Lower lobe of right lung (tissue), 2 donors: ENCODE results near the gene GEMIN5. TPM values are rescaled to one million over a fixed set of nuclear protein-coding genes. Genes with fewer than 3 reads are reported as not detected.

Experiments used
- ATAC-seq, 2 donors: fragments of 200-7000 bp; cut with Tn5 transposase; one replicate each; pipeline ENCODE4 v1.9.1; 2020 to 2022; ENCODE audit warnings: mild to moderate bottlenecking in 2 of 2, moderate library complexity in 2 of 2
- DNase-seq: peaks from one replicate; pipeline ENCODE4 v3.0.0-alpha.2; 2020
- H3K27ac ChIP-seq: fragments of 200-600 bp; one replicate; pipeline ENCODE4 v1.8.0; 2022
- H3K27me3 ChIP-seq: fragments of 200-600 bp; one replicate; pipeline ENCODE4 v1.8.0; 2022; ENCODE audit warnings: low read depth
- H3K36me3 ChIP-seq: fragments of 200-600 bp; one replicate; pipeline ENCODE4 v1.8.0; 2022; ENCODE audit warnings: mild to moderate bottlenecking
- H3K4me1 ChIP-seq: fragments of 200-600 bp; one replicate; pipeline ENCODE4 v1.8.0; 2022
- H3K4me3 ChIP-seq: fragments of 200-600 bp; one replicate; pipeline ENCODE4 v1.8.0; 2022; ENCODE audit warnings: mild to moderate bottlenecking
- H3K9me3 ChIP-seq: fragments of 200-600 bp; one replicate; pipeline ENCODE4 v1.8.0; 2022
- intact Hi-C: fragments of 100-400 bp; cut with DNase I; formaldehyde crosslinking; loops from one replicate; pipeline ENCODE4 v1.11.0; 2022
- total RNA-seq: library from RNA; stranded (reverse); fragmentation: NEBNext Ultra II Directional; extraction: Animal tissue kit (Norgen Biotek cat#: 25700); gene quantifications from one replicate; pipeline ENCODE4 v1.2.1, GENCODE V29; 2021
- TF ChIP-seq, protein P1 (sequence below): fragments of 200-600 bp; IDR thresholded peaks from one replicate; pipeline ENCODE4 v1.8.0; 2022; ENCODE audit warnings: antibody characterized with exemption, mild to moderate bottlenecking
- donor health status: DM: no; HTN: yes; CAD: no; lungs with severe emphysema.

Gene GEMIN5
- total RNA-seq, 1 donor from 2014 or later = 13.4 TPM

DNA sequence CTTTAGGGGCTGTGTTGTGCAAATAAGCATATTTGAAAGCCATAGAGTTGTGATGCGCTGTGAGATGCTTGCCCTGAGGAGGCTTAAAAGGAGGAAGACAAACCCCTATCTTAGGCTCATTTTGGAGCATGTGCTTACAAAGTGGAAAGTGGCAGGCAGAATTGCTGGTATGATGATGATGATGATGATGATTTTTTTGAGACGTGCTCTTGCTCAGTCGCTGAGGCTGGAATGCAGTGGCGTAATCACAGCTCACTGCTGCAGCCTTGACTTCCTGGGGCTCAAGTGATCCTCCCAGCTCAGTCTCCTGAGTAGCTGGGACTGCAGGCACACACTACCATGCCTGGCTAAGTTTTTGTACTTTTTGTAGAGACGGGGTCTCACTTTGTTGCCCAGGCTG is 77.9 kb downstream of the GEMIN5 start:
- Histone ChIP-seq H3K4me3 (peak overlapping the region; percentile 76), H3K9me3 (no peaks in the 10 kb centered on the region), H3K27me3 (no peaks in the 10 kb centered on the region), H3K36me3 (peaks cover 21% of the 10 kb centered on the region), H3K4me1 (peaks cover 58% of the 10 kb centered on the region), H3K27ac (peak overlapping the region; percentile 100)
- intact Hi-C loops = no loop called here
- DNase-seq (peak; percentile 76), ATAC-seq (no peak)
- TF ChIP-seq, protein P1, sequence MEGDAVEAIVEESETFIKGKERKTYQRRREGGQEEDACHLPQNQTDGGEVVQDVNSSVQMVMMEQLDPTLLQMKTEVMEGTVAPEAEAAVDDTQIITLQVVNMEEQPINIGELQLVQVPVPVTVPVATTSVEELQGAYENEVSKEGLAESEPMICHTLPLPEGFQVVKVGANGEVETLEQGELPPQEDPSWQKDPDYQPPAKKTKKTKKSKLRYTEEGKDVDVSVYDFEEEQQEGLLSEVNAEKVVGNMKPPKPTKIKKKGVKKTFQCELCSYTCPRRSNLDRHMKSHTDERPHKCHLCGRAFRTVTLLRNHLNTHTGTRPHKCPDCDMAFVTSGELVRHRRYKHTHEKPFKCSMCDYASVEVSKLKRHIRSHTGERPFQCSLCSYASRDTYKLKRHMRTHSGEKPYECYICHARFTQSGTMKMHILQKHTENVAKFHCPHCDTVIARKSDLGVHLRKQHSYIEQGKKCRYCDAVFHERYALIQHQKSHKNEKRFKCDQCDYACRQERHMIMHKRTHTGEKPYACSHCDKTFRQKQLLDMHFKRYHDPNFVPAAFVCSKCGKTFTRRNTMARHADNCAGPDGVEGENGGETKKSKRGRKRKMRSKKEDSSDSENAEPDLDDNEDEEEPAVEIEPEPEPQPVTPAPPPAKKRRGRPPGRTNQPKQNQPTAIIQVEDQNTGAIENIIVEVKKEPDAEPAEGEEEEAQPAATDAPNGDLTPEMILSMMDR = no peak

DNA sequence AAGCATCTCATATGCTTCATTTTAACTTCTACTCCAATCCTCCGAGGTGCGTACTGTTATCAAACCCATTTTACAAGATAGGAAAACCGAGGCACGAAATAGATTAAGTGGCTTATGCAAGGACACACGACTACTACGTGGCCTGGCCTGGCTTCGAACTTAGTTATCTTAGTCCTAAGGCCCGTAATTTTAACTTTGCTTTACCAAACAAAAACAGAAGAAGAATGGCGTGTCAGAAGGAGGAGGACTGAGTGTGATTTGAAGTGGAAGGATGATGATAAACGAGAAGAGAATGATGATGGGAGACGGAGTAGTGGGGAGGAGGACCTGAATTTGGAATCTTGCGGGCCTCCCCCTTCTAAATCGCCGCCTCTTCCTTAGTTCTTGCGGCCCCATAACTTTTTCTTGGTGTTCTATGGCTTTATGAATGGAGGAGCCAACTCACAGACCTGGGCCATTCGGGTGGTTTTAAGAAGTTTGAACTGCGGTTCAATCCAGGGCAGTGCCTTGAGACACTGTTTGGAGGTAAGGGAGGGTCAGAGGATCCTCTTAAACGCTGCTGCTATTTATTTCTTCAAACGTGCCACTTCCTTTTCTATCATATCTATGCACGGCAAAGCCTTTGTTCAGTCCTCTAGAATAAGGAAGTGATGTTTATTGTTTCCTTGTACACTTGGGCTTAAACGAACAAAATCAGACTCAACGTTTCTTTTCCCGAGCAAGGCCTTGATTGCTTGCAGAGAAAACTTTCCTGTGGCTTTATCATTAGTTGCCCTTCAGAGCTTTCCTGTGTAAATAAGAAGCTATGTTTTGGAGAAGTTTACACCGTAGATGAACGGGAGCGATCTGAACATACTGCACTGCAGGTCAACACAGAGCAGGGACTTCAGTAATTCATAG is 78.8 kb downstream of the GEMIN5 start:
- Histone ChIP-seq H3K4me1 (peaks cover 58% of the 10 kb centered on the region), H3K36me3 (peaks cover 12% of the 10 kb centered on the region), H3K27ac (peak overlapping the region; percentile 100), H3K9me3 (no peaks in the 10 kb centered on the region), H3K27me3 (no peaks in the 10 kb centered on the region), H3K4me3 (peak overlapping the region; percentile 76)
- ATAC-seq (no peak), DNase-seq (no peak)
- intact Hi-C loops = no loop called here
- TF ChIP-seq, protein P1 = no peak

DNA sequence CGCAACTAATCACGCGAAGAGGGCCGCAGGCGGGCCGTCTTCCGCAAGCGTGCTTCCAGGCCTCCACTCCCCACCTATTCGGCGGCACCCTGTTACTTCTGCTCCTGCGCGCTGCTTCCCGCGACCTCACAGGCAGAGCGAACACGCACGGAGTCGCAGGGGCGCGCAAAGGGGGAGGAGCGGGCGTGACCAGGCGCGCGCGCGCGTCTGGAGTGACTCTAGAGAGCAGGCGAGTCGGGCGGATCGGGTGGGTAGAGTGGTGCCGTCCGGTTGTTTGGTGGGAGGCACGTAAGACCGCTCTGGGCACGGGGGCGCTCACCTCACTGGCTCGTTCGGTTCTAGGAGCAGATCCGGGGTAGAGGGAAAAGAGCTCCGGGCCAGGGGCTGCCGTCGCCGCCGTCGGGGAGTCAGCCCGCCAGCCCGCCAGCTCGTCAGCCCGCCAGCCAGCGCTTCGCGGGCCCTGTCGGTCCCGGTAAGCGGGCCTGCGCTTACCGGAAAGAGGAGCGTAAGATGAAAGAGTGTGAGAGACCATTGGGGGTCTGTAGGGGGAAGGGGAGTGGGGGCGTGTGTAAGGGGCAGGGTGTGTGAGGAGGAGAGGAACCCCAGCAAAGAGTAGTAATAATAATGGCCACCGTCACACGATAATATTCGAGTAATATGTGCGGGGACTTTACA is 79.6 kb downstream of the GEMIN5 start, which contains the start of gene CNOT8:
CNOT8 (plus strand) TSS at position 331 of the 675 bp plus-strand sequence. CDS start 4,652 bp downstream, outside the sequence.
- H3K36me3 ChIP-seq = peaks cover 4% of the 10 kb centered on the region
- ATAC-seq = peak; percentile 94 to 96
- DNase-seq = peak; percentile 99
- H3K4me1 ChIP-seq = peaks cover 54% of the 10 kb centered on the region
- peak within 1 kb of the TSS; percentile 100 for H3K27ac ChIP-seq
- H3K9me3 ChIP-seq = no peaks in the 10 kb centered on the region
- intact Hi-C loops = no loop called here
- H3K27me3 ChIP-seq = no peaks in the 10 kb centered on the region
- TF ChIP-seq, protein P1 = no peak
- peak within 1 kb of the TSS; percentile 76 for H3K4me3 ChIP-seq

DNA sequence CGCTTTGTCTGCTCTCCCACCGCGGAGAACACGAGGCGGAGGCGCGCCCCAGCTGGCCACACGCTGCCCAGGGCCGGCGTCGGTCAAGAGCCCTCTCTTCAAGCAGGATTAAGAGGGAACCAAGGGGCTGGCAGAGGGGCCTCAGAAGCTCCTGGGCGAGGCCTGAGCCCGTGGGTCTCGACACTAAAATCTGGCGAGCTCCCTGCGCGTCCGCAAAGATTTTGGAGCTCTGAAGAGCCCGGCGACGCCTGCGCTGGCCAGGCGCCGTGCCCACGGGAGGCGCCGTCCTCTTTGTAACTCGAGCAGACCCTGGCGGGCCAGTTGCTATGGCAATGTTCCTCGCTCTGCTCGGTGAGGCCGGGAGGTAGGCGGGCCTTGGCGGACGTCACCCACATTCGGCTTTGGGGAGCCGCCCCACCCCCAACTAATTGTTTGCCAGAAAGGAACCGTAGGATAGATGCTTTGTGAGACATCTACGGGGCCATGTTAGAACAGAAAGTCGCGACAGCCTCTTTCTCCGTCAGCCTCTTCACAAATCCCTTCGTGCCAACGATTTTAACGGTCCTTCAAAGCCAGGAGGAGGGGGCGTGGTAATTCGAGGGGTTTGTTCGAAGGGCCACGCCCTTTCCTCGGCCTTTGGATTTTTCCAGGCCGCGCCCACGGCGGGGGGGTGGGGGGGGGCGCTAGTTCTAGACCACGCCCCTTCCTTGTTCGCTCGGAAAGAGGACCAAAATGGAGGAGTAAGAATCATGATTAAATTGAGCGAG is 80.3 kb downstream of the GEMIN5 start:
- no peaks in the 10 kb centered on the region for H3K27me3 ChIP-seq
- intact Hi-C loops = no loop called here
- H3K27ac ChIP-seq = peak overlapping the region; percentile 100
- peak overlapping the region; percentile 76 for H3K4me3 ChIP-seq
- peaks cover 46% of the 10 kb centered on the region for H3K4me1 ChIP-seq
- peak; percentile 97 for DNase-seq
- no peaks in the 10 kb centered on the region for H3K36me3 ChIP-seq
- TF ChIP-seq, protein P1 = peak; percentile 21
- peak; percentile 89 to 90 for ATAC-seq
- no peaks in the 10 kb centered on the region for H3K9me3 ChIP-seq

DNA sequence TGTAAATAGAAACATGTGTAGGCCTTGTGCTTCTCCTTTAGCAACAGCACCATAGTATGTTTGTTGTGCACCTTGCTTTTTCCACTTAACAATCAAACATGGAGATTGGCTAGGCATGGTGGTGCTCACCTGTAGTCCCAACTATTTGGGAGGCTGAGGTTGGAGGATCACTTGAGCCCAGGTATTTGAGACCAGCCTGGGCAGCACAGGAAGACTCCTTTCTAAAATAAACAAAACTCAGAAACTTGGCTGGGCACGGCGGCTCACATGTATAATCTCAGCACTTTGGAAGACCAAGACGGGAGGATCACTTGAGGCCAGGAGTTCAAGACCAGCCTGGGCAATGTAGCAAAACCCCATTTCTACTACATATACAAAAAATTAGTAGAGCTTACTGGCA is 86.7 kb downstream of the GEMIN5 start:
- Histone ChIP-seq H3K27ac (peak overlapping the region; percentile 82), H3K4me1 (peaks cover 46% of the 10 kb centered on the region), H3K27me3 (no peaks in the 10 kb centered on the region), H3K36me3 (no peaks in the 10 kb centered on the region), H3K4me3 (no peak overlapping the region), H3K9me3 (no peaks in the 10 kb centered on the region)
- no peak for ATAC-seq
- intact Hi-C loops = no loop called here
- TF ChIP-seq, protein P1 = no peak
- DNase-seq = no peak
